Keratinocyte (primary cell): Measurements from ENCODE around the gene NECTIN1. TPM values are rescaled to one million over a fixed set of nuclear protein-coding genes. Genes with fewer than 3 reads are reported as not detected.
A peak's percentile ranks its signal among the peaks of the same experiment; 100 is the strongest.

Experiments
- DNase-seq: peaks from one replicate; pipeline ENCODE4 v3.0.0-alpha.2; 2011; ENCODE audit warnings: low read depth, missing footprints, low spot score
- FAIRE-seq: peaks from 2 replicates; lab custom pipeline; 2011; peaks lifted over from hg19 to GRCh38; lab: Jason Lieb, UNC
- H2AFZ ChIP-seq: 2 replicates; pipeline ENCODE4 v1.6.0; 2012; ENCODE audit warnings: low read length, control low read depth, inconsistent platforms; ENCODE audit not compliant: control insufficient read depth
- H3K27ac ChIP-seq: 2 replicates; pipeline ENCODE4 v1.5.1; 2011; ENCODE audit warnings: low read length; ENCODE audit not compliant: control insufficient read depth, insufficient read depth
- H3K27me3 ChIP-seq: 3 replicates; pipeline ENCODE4 v1.6.0; 2011; ENCODE audit warnings: low read length; ENCODE audit not compliant: control insufficient read depth, insufficient read depth; ENCODE audit errors: extremely low read depth
- H3K36me3 ChIP-seq, 2 experiments: 2 replicates in 1 of 2; 3 replicates in 1 of 2; pipeline ENCODE4 v1.5.1; 2011; ENCODE audit warnings: low read length in 2 of 2, mild to moderate bottlenecking in 1 of 2; ENCODE audit not compliant: control insufficient read depth in 2 of 2, insufficient read depth in 2 of 2; ENCODE audit errors: extremely low read depth in 1 of 2
- H3K4me1 ChIP-seq: 3 replicates; pipeline ENCODE4 v1.5.1; 2011; ENCODE audit warnings: low read length; ENCODE audit not compliant: control insufficient read depth, insufficient read depth; ENCODE audit errors: extremely low read depth
- H3K4me2 ChIP-seq: 3 replicates; pipeline ENCODE4 v1.6.0; 2011; ENCODE audit warnings: low read depth, low read length; ENCODE audit not compliant: control insufficient read depth, insufficient read depth; ENCODE audit errors: extremely low read depth
- H3K4me3 ChIP-seq, 3 experiments: fragments of 200-600 bp in 1 of 3; sonication (generic) in 1 of 3; 2 replicates in 2 of 3; 3 replicates in 1 of 3; pipeline ENCODE4 v1.5.1; 2011 to 2016; ENCODE audit warnings: low read length in 3 of 3, mild to moderate bottlenecking in 3 of 3, control low read depth in 2 of 3, inconsistent platforms in 1 of 3, low read depth in 1 of 3, mixed read lengths in 1 of 3, mixed run types in 1 of 3, moderate library complexity in 1 of 3; ENCODE audit not compliant: control insufficient read depth in 2 of 3, insufficient read depth in 2 of 3; ENCODE audit errors: extremely low read depth in 1 of 3
- H3K79me2 ChIP-seq: 2 replicates; pipeline ENCODE4 v1.6.0; 2012; ENCODE audit warnings: low read length; ENCODE audit not compliant: control insufficient read depth, insufficient read depth
- H3K9ac ChIP-seq: 3 replicates; pipeline ENCODE4 v1.6.0; 2011; ENCODE audit warnings: low read length; ENCODE audit not compliant: control insufficient read depth, insufficient read depth; ENCODE audit errors: extremely low read depth
- H3K9me1 ChIP-seq: 3 replicates; pipeline ENCODE4 v1.6.0; 2011; ENCODE audit warnings: low read length; ENCODE audit not compliant: control insufficient read depth, insufficient read depth; ENCODE audit errors: extremely low read depth
- H3K9me3 ChIP-seq: 2 replicates; pipeline ENCODE4 v1.5.1; 2012; ENCODE audit warnings: low read depth, low read length; ENCODE audit not compliant: control insufficient read depth
- H4K20me1 ChIP-seq: 3 replicates; pipeline ENCODE4 v1.6.0; 2011; ENCODE audit warnings: low read length; ENCODE audit not compliant: control insufficient read depth, insufficient read depth; ENCODE audit errors: extremely low read depth
- CTCF ChIP-seq, 3 experiments: IDR thresholded peaks in 1 of 3; conservative IDR thresholded peaks in 1 of 3; optimal IDR thresholded peaks in 1 of 3; 2 replicates in 2 of 3; 3 replicates in 1 of 3; pipeline versions ENCODE3 to v1.5.1; 2011; ENCODE audit warnings: low read length in 3 of 3, mild to moderate bottlenecking in 3 of 3, moderate library complexity in 2 of 3, control low read depth in 1 of 3, inconsistent platforms in 1 of 3; ENCODE audit not compliant: insufficient read depth in 2 of 3; ENCODE audit errors: extremely low read depth in 1 of 3
- EZH2 ChIP-seq: IDR thresholded peaks from one replicate; pipeline ENCODE4 v1.6.1; 2012; ENCODE audit warnings: inconsistent platforms, mild to moderate bottlenecking, low read length, moderate library complexity
- dilution Hi-C: fragments of 300-500 bp; cut with MboI; formaldehyde crosslinking; loops from one replicate; pipeline ENCODE4 v1.7.0; 2020; ENCODE audit warnings: low sequenced_read_pairs; ENCODE audit not compliant: extremely low pct_ligation_motif_present
- polyA minus RNA-seq, 3 experiments: library from RNA; depleted of rRNA, polyadenylated mRNA; stranded (reverse); fragments of >200 nt; gene quantifications; 1 replicate in 1 of 3; 2 replicates in 1 of 3; 3 replicates in 1 of 3; pipeline ENCODE4 v1.2.3, GENCODE V29; 2011
- polyA plus RNA-seq, 5 experiments: library from polyadenylated mRNA; depleted of rRNA in 3 of 5; stranded (reverse) in 3 of 5; stranded (forward) in 1 of 5; unstranded in 1 of 5; fragments of >200 nt; gene quantifications; 1 replicate in 1 of 5; 2 replicates in 3 of 5; 3 replicates in 1 of 5; pipeline versions ENCODE4 v1.2.1 to v1.2.3, GENCODE V29; 2011 to 2012; ENCODE audit warnings: missing spikeins in 2 of 5, low read depth in 1 of 5, low replicate concordance in 1 of 5

NECTIN1 gene
- polyA plus RNA-seq (37.5 to 51.8 TPM (median 39.7 TPM) in 3 replicates), polyA minus RNA-seq (111 to 317 TPM (median 149 TPM) in 3 replicates)
- 15.4 TPM for polyA plus RNA-seq (2011; ENCODE audit: low read depth)
- 32.7 and 39.4 TPM in 2 replicates for polyA plus RNA-seq (2011; cell fraction: cytosol; rRNA removed)
- polyA plus RNA-seq (2011; cell fraction: nucleus; rRNA removed): 115 and 134 TPM in 2 replicates
- 67.3 and 67.5 TPM in 2 replicates for polyA plus RNA-seq (2012; ENCODE audit: low replicate concordance)
- 75.8 TPM for polyA minus RNA-seq (2011; cell fraction: cytosol; rRNA and poly(A)+ RNA removed)
- polyA minus RNA-seq (2011; cell fraction: nucleus; rRNA and poly(A)+ RNA removed): 116 and 161 TPM in 2 replicates

GRCh38 chr11:119728651-119729580 lies at the start of gene NECTIN1:
NECTIN1 (minus strand) TSS chr11:119729200; CDS start chr11:119728553, 647 bp downstream.
- Histone ChIP-seq H4K20me1 (peaks cover 11% of the 10 kb centered on the region), H3K27me3 (no peaks in the 10 kb centered on the region), H3K4me1 (peaks cover 37% of the 10 kb centered on the region), H3K36me3 (peaks cover 3 to 9% of the 10 kb centered on the region in 2 experiments), H3K9me3 (no peaks in the 10 kb centered on the region), H3K9ac (peak within 1 kb of the TSS; percentile 86), H3K9me1 (no peaks in the 10 kb centered on the region), H3K4me2 (peak within 1 kb of the TSS; percentile 96), H3K4me3 (peak within 1 kb of the TSS; percentile 90 to 93 (median 93)), H2AFZ (peak within 1 kb of the TSS; percentile 77), H3K27ac (peak within 1 kb of the TSS; percentile 77), H3K79me2 (peaks cover 46% of the 10 kb centered on the region)
- dilution Hi-C loops: no loop called here
- FAIRE-seq (no peak), DNase-seq (no peak)
- TF ChIP-seq CTCF (optimal IDR thresholded peaks at IDR 0.05 in 1 of 3, IDR thresholded peaks at IDR 0.05 in 1 of 3, conservative IDR thresholded peaks at IDR 0.05 in 1 of 3; ENCODE audit: extremely low read depth in 1 of 3, insufficient read depth in 2 of 3, low read length in 3 of 3): peak in 2 of 3 experiments; percentile 86 to 89
- TF ChIP-seq EZH2: no peak

GRCh38 chr11:119778391-119779194 lies 49.6 kb upstream of the NECTIN1 start:
- H3K9me3 ChIP-seq: no peaks in the 10 kb centered on the region
- H4K20me1 ChIP-seq: peaks cover 4% of the 10 kb centered on the region
- H3K4me1 ChIP-seq: no peaks in the 10 kb centered on the region
- no peak for TF ChIP-seq CTCF (optimal IDR thresholded peaks at IDR 0.05 in 1 of 3, IDR thresholded peaks at IDR 0.05 in 1 of 3, conservative IDR thresholded peaks at IDR 0.05 in 1 of 3; ENCODE audit: extremely low read depth in 1 of 3, insufficient read depth in 2 of 3, low read length in 3 of 3)
- no peak for TF ChIP-seq EZH2
- H3K4me2 ChIP-seq: no peak overlapping the region
- H3K9me1 ChIP-seq: no peaks in the 10 kb centered on the region
- no peak overlapping the region for H3K4me3 ChIP-seq
- dilution Hi-C loops: no loop called here
- H3K79me2 ChIP-seq: no peaks in the 10 kb centered on the region
- no peak for DNase-seq
- H2AFZ ChIP-seq: no peak overlapping the region
- H3K36me3 ChIP-seq: no peaks in the 10 kb centered on the region
- no peak overlapping the region for H3K9ac ChIP-seq
- no peak overlapping the region for H3K27ac ChIP-seq
- H3K27me3 ChIP-seq: peaks cover 3% of the 10 kb centered on the region
- FAIRE-seq: no peak
